ENCODE results near the gene SMC4.

SMC4 gene

GRCh38 chr3:160480931-160481330 lies 81.5 kb downstream of the SMC4 start:
- DNase-seq, result no peak

GRCh38 chr3:160481856-160482255 lies 82.4 kb downstream of the SMC4 start:
- no peak for DNase-seq

DNA sequence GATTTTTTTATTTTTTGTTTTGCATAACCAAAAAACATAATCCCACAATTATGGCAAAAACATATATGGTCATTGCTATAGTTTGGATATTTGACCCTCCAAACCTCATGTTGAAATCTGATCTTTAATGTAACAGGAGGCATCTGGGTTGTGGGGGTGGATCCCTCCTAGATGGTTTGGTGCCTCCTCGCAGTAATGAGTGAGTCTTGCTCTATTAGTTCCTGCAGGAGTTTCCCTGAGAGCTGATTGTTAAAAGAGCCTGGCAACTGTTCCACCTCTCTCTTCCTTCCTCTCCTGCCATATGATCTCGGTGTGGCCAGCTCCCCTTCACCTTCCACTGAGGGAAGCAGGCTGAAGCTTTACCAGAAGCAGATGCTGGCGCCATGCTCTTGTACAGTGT lies 83.3 kb downstream of the SMC4 start:
- DNase-seq, result no peak
